22Rv1 (cell line): ENCODE data around the gene NUAK1.

Experiments
- CTCF ChIP-seq: fragments of 450-650 bp; IDR thresholded peaks from 2 replicates; pipeline ENCODE4 v1.5.1; 2017; ENCODE audit warnings: mild to moderate bottlenecking
- ZFX ChIP-seq: fragments of 450-650 bp; IDR thresholded peaks from 2 replicates; pipeline ENCODE4 v1.6.1; 2017; ENCODE audit warnings: antibody characterized with exemption, borderline replicate concordance

- TF ChIP-seq CTCF, result no peak
- TF ChIP-seq ZFX, result no peak
These were observed 71.0 kb downstream of the NUAK1 start for GRCh38 chr12:106067606-106068205.
